SK-N-MC (cell line): ENCODE data around the gene RIPOR3.
"Not testable (repeated sequence)": the region's sequence is repeated elsewhere in the genome, so short reads cannot be mapped to it uniquely, and the experiment has no call there.

Experiments used
- DNase-seq: peaks from one replicate; pipeline ENCODE4 v3.0.0-alpha.2; 2011; ENCODE audit warnings: low read depth, low spot score
- H3K27ac ChIP-seq: fragments of 200-600 bp; sonication (generic); 2 replicates; pipeline ENCODE4 v1.5.1; 2016; ENCODE audit warnings: mixed run types
- H3K36me3 ChIP-seq: fragments of 200-600 bp; sonication (generic); 2 replicates; pipeline ENCODE4 v1.6.1; 2017; ENCODE audit warnings: antibody characterized with exemption, low read length, mixed read lengths; ENCODE audit not compliant: insufficient read depth
- H3K4me3 ChIP-seq: fragments of 200-600 bp; sonication (generic); 2 replicates; pipeline ENCODE4 v1.5.1; 2016
- H3K9ac ChIP-seq: fragments of 200-600 bp; sonication (generic); 2 replicates; pipeline ENCODE4 v1.8.0; 2017; ENCODE audit warnings: mixed run types, mixed read lengths; ENCODE audit not compliant: insufficient read length
- H3K9me3 ChIP-seq: fragments of 200-600 bp; sonication (generic); 2 replicates; pipeline ENCODE4 v1.6.1; 2017; ENCODE audit warnings: low read depth, mild to moderate bottlenecking, antibody characterized with exemption, low read length, moderate library complexity, mixed read lengths
- EZH2 ChIP-seq: fragments of 200-600 bp; sonication (generic); IDR thresholded peaks from one replicate; pipeline ENCODE4 v1.6.1; 2017; ENCODE audit warnings: antibody characterized with exemption
- FOXP2 ChIP-seq: optimal IDR thresholded peaks from 2 replicates; pipeline ENCODE3; 2011; ENCODE audit warnings: mild to moderate bottlenecking, moderate library complexity; ENCODE audit not compliant: insufficient read depth; ENCODE audit errors: extremely low read length, control extremely low read depth
- POLR2AphosphoS5 ChIP-seq: IDR thresholded peaks from 2 replicates; pipeline ENCODE4 v1.6.1; 2012; ENCODE audit warnings: mild to moderate bottlenecking, low read depth, low read length, borderline replicate concordance

RIPOR3 gene

GRCh38 chr20:50630578-50631263 is 60.6 kb downstream of the RIPOR3 start:
- Histone ChIP-seq H3K9ac (no peak overlapping the region), H3K9me3 (no peaks in the 10 kb centered on the region), H3K4me3 (no peak overlapping the region), H3K36me3 (no peaks in the 10 kb centered on the region), H3K27ac (no peak overlapping the region)
- TF ChIP-seq EZH2 (no peak), POLR2AphosphoS5 (no peak), FOXP2 (no peak)
- no peak for DNase-seq

GRCh38 chr20:50629670-50630045 is 61.7 kb downstream of the RIPOR3 start:
- H3K4me3 ChIP-seq, result no peak overlapping the region
- no peak for DNase-seq
- no peak overlapping the region for H3K27ac ChIP-seq
- H3K9ac ChIP-seq, result no peak overlapping the region
- no peaks in the 10 kb centered on the region for H3K9me3 ChIP-seq
- H3K36me3 ChIP-seq, result no peaks in the 10 kb centered on the region
- TF ChIP-seq FOXP2, result no peak
- no peak for TF ChIP-seq POLR2AphosphoS5
- no peak for TF ChIP-seq EZH2

- TF ChIP-seq EZH2 (no peak), FOXP2 (no peak), POLR2AphosphoS5 (no peak)
- Histone ChIP-seq H3K9me3 (no peaks in the 10 kb centered on the region), H3K4me3 (no peak overlapping the region), H3K9ac (no peak overlapping the region), H3K36me3 (no peaks in the 10 kb centered on the region), H3K27ac (no peak overlapping the region)
- DNase-seq, result no peak
These were observed 62.3 kb downstream of the RIPOR3 start for GRCh38 chr20:50628853-50629669.

- Histone ChIP-seq H3K4me3 (no peak overlapping the region), H3K36me3 (no peaks in the 10 kb centered on the region), H3K27ac (no peak overlapping the region), H3K9ac (no peak overlapping the region), H3K9me3 (no peaks in the 10 kb centered on the region)
- TF ChIP-seq EZH2, result no peak
- TF ChIP-seq FOXP2, result no peak
- no peak for TF ChIP-seq POLR2AphosphoS5
- no peak for DNase-seq
These were observed 63.0 kb downstream of the RIPOR3 start for GRCh38 chr20:50628332-50628731.

- DNase-seq, result no peak
- TF ChIP-seq POLR2AphosphoS5, result no peak
- no peak for TF ChIP-seq EZH2
- TF ChIP-seq FOXP2, result no peak
- Histone ChIP-seq H3K4me3 (no peak overlapping the region), H3K27ac (no peak overlapping the region), H3K36me3 (no peaks in the 10 kb centered on the region), H3K9me3 (no peaks in the 10 kb centered on the region), H3K9ac (no peak overlapping the region)
These were observed 63.6 kb downstream of the RIPOR3 start for GRCh38 chr20:50627747-50628146.

- H3K9me3 ChIP-seq, result no peaks in the 10 kb centered on the region
- no peak overlapping the region for H3K27ac ChIP-seq
- H3K9ac ChIP-seq, result no peak overlapping the region
- TF ChIP-seq EZH2 (no peak), FOXP2 (no peak), POLR2AphosphoS5 (no peak)
- no peaks in the 10 kb centered on the region; the same call in 1 of the 2 replicates for H3K36me3 ChIP-seq
- H3K4me3 ChIP-seq, result no peak overlapping the region
- DNase-seq, result no peak
These were observed 65.2 kb downstream of the RIPOR3 start for GRCh38 chr20:50625986-50626677.

GRCh38 chr20:50624351-50625016 is 66.9 kb downstream of the RIPOR3 start:
- DNase-seq, result no peak
- Histone ChIP-seq H3K27ac (no peak overlapping the region), H3K36me3 (no peaks in the 10 kb centered on the region; the same call in 1 of the 2 replicates), H3K4me3 (no peak overlapping the region), H3K9me3 (no peaks in the 10 kb centered on the region), H3K9ac (no peak overlapping the region)
- TF ChIP-seq EZH2 (no peak), POLR2AphosphoS5 (no peak), FOXP2 (no peak)

GRCh38 chr20:50621068-50621665 is 70.2 kb downstream of the RIPOR3 start:
- no peak for DNase-seq
- Histone ChIP-seq H3K36me3 (no peaks in the 10 kb centered on the region; the same call in 1 of the 2 replicates), H3K27ac (no peak overlapping the region), H3K9me3 (no peaks in the 10 kb centered on the region), H3K9ac (no peak overlapping the region), H3K4me3 (no peak overlapping the region)
- no peak for TF ChIP-seq EZH2
- TF ChIP-seq FOXP2, result no peak
- TF ChIP-seq POLR2AphosphoS5, result no peak

GRCh38 chr20:50620459-50620858 is 70.9 kb downstream of the RIPOR3 start:
- H3K9ac ChIP-seq, H3K9me3 ChIP-seq, H3K27ac ChIP-seq, H3K36me3 ChIP-seq, DNase-seq, H3K4me3 ChIP-seq: not testable (repeated sequence)
